ENCODE measurements around the gene MED13L.
"Not testable (repeated sequence)": the region's sequence is repeated elsewhere in the genome, so short reads cannot be mapped to it uniquely, and the experiment has no call there.

Gene MED13L

GRCh38 chr12:116043659-116044535 lies 233.6 kb downstream of the MED13L start:
- DNase-seq (no peak), ATAC-seq (no peak)
- no peak overlapping the region for H3K27ac Mint-ChIP-seq
- peaks cover 34% of the 10 kb centered on the region for H3K4me1 Mint-ChIP-seq
- H3K27me3 Mint-ChIP-seq: no peaks in the 10 kb centered on the region
- no peak overlapping the region for H3K4me3 Mint-ChIP-seq
- no peaks in the 10 kb centered on the region for H3K9me3 Mint-ChIP-seq

DNA sequence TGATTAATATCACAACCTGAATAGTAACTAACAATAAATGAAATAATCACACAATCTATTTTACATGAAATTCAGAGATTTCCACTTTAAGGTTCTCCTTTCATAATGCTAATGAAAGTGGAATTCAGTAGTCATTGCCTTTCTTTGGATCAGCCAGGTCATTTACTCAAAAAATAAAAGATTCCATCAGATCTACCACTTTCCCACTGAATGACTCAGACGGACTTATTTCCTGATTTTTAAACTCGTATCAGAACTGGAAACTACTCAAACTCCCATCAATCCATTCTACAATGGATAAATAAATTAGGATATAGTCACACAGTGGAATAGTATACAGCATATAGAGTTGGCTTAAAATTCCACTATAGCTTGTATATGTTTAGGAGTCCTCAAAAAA lies 237.1 kb downstream of the MED13L start:
- Mint-ChIP-seq H3K9me3 (no peaks in the 10 kb centered on the region), H3K27me3 (no peaks in the 10 kb centered on the region), H3K27ac (no peak overlapping the region), H3K4me1 (peaks cover 26% of the 10 kb centered on the region), H3K4me3 (no peak overlapping the region)
- DNase-seq: no peak
- ATAC-seq: no peak

DNA sequence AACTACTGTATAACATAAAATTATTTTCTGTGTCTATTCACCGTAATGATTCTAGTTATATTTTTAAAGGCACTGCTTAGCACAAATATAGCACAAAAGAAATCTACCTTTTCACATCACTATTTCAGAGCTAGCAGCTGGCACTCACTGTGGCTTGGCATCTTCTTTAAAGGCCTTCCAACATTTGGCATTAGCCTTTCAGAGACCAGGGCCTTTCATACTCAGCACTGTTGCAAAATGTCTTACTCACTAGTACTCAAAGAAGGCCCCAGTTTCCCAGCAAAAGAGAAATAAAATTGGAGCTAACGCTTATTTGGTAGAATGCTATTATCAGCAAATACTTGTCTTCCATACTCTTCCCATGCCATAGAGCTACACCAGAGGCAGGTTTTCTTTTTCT lies 238.4 kb downstream of the MED13L start:
- Mint-ChIP-seq H3K9me3 (no peaks in the 10 kb centered on the region), H3K4me3 (no peak overlapping the region), H3K27ac (no peak overlapping the region), H3K27me3 (no peaks in the 10 kb centered on the region), H3K4me1 (peaks cover 21% of the 10 kb centered on the region)
- DNase-seq: no peak
- no peak for ATAC-seq

GRCh38 chr12:116037941-116038837 lies 239.3 kb downstream of the MED13L start:
- Mint-ChIP-seq H3K27me3 (no peaks in the 10 kb centered on the region), H3K4me3 (no peak overlapping the region), H3K27ac (no peak overlapping the region), H3K9me3 (no peaks in the 10 kb centered on the region), H3K4me1 (peaks cover 25% of the 10 kb centered on the region)
- DNase-seq (no peak), ATAC-seq (no peak)

GRCh38 chr12:116033765-116034164 lies 243.7 kb downstream of the MED13L start:
- Mint-ChIP-seq H3K27ac (no peak overlapping the region), H3K9me3 (no peaks in the 10 kb centered on the region), H3K4me3 (no peak overlapping the region), H3K27me3 (no peaks in the 10 kb centered on the region), H3K4me1 (peaks cover 13% of the 10 kb centered on the region)
- DNase-seq (no peak), ATAC-seq (no peak)

GRCh38 chr12:116031624-116032023 lies 245.9 kb downstream of the MED13L start:
- not testable (repeated sequence) for DNase-seq, H3K9me3 Mint-ChIP-seq, H3K27me3 Mint-ChIP-seq, H3K4me3 Mint-ChIP-seq, H3K27ac Mint-ChIP-seq, ATAC-seq
- peaks cover 30% of the 10 kb centered on the region for H3K4me1 Mint-ChIP-seq

GRCh38 chr12:116028619-116029018 lies 248.9 kb downstream of the MED13L start:
- no peak overlapping the region for H3K27ac Mint-ChIP-seq
- ATAC-seq: no peak
- H3K4me1 Mint-ChIP-seq: peaks cover 33% of the 10 kb centered on the region
- H3K27me3 Mint-ChIP-seq: no peaks in the 10 kb centered on the region
- no peaks in the 10 kb centered on the region for H3K9me3 Mint-ChIP-seq
- no peak overlapping the region for H3K4me3 Mint-ChIP-seq
- DNase-seq: no peak

- Mint-ChIP-seq H3K9me3 (no peaks in the 10 kb centered on the region), H3K4me1 (peaks cover 32% of the 10 kb centered on the region), H3K4me3 (no peak overlapping the region), H3K27me3 (no peaks in the 10 kb centered on the region), H3K27ac (no peak overlapping the region)
- DNase-seq (no peak), ATAC-seq (no peak)
These were observed 250.0 kb downstream of the MED13L start for GRCh38 chr12:116027551-116027821.

DNA sequence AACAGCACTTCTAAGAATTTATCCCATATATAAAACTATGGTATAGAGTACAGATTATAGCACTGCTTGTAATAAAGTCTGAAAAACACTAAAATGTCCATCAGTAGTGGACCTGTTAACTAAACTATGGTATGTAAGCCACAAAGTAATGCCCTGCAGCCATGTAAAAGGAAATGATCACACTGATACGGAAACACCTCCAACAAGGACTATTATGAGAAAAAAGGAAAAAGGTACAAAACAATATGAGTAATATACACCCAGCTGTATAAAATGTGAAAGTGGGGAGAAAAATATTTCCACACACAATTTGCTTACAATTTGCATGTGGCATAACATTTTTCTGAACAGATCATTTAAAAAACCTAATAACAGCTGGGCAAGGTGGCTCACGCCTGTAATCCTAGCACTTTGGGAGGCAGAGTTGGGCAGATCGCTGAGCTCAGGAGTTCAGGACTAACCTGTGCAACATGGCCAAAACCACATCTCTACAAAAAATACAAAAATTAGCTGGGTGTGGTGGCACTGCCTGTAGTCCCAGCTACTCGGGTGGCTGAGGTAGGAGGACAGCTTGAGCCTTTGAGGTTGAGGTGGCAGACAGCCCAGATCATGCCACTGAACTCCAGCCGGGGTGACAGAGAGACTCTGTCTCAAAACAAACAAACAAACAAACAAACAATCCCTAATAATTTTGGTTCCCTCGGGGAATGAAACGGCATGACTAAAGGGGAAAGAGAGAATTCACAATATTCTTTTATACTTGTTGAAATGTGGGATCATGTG lies 250.5 kb downstream of the MED13L start:
- peak overlapping the region in 1 of 2 donors; percentile 22 for H3K27ac Mint-ChIP-seq
- peaks cover 32% of the 10 kb centered on the region for H3K4me1 Mint-ChIP-seq
- peak; percentile 61 for ATAC-seq

GRCh38 chr12:116026346-116026745 lies 251.1 kb downstream of the MED13L start:
- peak; percentile 56 for ATAC-seq
- no peak overlapping the region for H3K27ac Mint-ChIP-seq
- peaks cover 32% of the 10 kb centered on the region for H3K4me1 Mint-ChIP-seq

More for the DNA sequence above, 250.5 kb downstream of the MED13L start:
- Mint-ChIP-seq H3K4me3 (peak overlapping the region in 1 of 2 donors; percentile 18), H3K27me3 (no peaks in the 10 kb centered on the region), H3K9me3 (no peaks in the 10 kb centered on the region)
- DNase-seq: no peak

GRCh38 chr12:116024769-116025168 lies 252.7 kb downstream of the MED13L start:
- Mint-ChIP-seq H3K27ac (no peak overlapping the region), H3K4me1 (peaks cover 32% of the 10 kb centered on the region), H3K27me3 (no peaks in the 10 kb centered on the region), H3K4me3 (no peak overlapping the region), H3K9me3 (no peaks in the 10 kb centered on the region)
- DNase-seq: no peak
- no peak for ATAC-seq

More at GRCh38 chr12:116026346-116026745, 251.1 kb downstream of the MED13L start:
- no peak for DNase-seq
- H3K4me3 Mint-ChIP-seq: no peak overlapping the region
- no peaks in the 10 kb centered on the region for H3K27me3 Mint-ChIP-seq
- no peaks in the 10 kb centered on the region for H3K9me3 Mint-ChIP-seq

- Mint-ChIP-seq H3K4me1 (peaks cover 2% of the 10 kb centered on the region), H3K4me3 (no peak overlapping the region), H3K27ac (no peak overlapping the region), H3K27me3 (no peaks in the 10 kb centered on the region), H3K9me3 (no peaks in the 10 kb centered on the region)
- ATAC-seq: no peak
- DNase-seq: no peak
These were observed 258.1 kb downstream of the MED13L start for GRCh38 chr12:116019415-116019814.

DNA sequence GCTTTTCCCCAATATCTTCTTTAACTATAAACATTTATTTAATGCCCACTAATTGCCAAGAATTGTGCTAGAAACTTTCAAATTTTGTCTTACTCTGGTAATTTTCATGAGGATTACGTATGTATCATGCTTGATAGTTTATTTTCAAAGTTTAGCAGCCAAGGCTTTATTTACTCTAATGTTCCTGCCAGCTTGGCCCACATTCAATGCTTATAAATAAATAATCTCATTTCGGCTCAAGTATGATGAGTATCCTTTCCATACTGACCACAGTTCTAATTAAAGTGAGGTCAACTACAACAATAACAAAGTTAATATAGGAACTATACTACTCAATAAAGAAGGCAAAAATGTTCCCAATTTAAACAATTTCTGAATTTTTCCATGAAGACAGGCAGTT lies 259.2 kb downstream of the MED13L start:
- Mint-ChIP-seq H3K4me3 (no peak overlapping the region), H3K4me1 (peaks cover 6% of the 10 kb centered on the region), H3K9me3 (no peaks in the 10 kb centered on the region), H3K27ac (no peak overlapping the region), H3K27me3 (no peaks in the 10 kb centered on the region)
- no peak for ATAC-seq
- DNase-seq: no peak

DNA sequence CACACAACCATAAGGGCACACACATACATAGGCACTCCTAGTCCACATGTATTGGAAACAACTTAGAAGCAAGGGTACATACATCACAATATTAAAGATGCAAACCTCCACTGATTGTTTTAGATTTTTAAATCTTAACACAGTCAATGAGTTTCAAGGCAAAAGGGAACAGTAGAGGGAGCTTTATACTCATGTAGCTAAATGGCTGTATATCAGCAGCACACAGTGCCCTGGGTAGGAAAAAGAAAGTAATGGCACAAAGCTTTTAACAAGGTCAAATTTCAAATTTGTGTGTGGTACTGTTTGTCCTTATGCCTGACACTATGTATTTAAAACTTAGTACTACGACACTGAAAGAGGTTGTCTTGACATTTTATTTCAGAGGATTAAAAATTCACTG lies 262.0 kb downstream of the MED13L start:
- H3K27ac Mint-ChIP-seq: no peak overlapping the region
- ATAC-seq: peak; percentile 74
- H3K9me3 Mint-ChIP-seq: no peaks in the 10 kb centered on the region
- no peak overlapping the region for H3K4me3 Mint-ChIP-seq
- no peak for DNase-seq
- peaks cover 6% of the 10 kb centered on the region for H3K4me1 Mint-ChIP-seq
- no peaks in the 10 kb centered on the region for H3K27me3 Mint-ChIP-seq

GRCh38 chr12:116012757-116013156 lies 264.7 kb downstream of the MED13L start:
- Mint-ChIP-seq H3K4me3 (no peak overlapping the region), H3K4me1 (peaks cover 6% of the 10 kb centered on the region), H3K9me3 (no peaks in the 10 kb centered on the region), H3K27ac (no peak overlapping the region), H3K27me3 (no peaks in the 10 kb centered on the region)
- DNase-seq (no peak), ATAC-seq (no peak)

Data from stimulated activated naive CD8-positive, alpha-beta T cell treated with anti-CD3 and anti-CD28 coated beads, Interleukin-15, amount 100 ng/mL, for 72 hours (primary cell).